ENCODE results near the gene NUDT1.

DNA sequence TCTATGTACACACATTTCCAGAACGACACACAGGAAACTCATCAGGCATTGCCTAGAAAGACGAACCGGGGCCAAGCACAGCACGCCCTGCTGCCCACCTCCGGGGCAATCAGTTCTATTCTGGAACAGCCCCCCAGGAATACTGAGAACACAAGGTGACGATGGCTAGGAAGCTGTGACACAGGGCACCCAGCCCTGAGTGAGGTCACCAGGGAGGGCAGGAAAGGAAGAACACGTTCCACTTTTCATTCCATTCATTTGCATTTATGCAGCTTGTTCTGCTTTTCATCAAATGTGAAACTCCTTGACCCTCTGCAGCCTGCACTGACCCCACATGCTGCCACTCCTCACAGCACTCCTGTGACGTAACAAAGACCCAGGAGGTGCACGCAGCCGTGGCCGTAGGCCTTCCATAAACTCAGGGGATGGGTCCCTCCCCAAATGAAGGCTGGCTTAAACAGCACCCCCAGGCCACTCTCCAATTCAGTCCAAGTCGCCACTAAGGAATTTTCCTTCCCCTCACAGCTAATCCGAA is 38.2 kb upstream of the NUDT1 start:
- TF ChIP-seq, protein P1, sequence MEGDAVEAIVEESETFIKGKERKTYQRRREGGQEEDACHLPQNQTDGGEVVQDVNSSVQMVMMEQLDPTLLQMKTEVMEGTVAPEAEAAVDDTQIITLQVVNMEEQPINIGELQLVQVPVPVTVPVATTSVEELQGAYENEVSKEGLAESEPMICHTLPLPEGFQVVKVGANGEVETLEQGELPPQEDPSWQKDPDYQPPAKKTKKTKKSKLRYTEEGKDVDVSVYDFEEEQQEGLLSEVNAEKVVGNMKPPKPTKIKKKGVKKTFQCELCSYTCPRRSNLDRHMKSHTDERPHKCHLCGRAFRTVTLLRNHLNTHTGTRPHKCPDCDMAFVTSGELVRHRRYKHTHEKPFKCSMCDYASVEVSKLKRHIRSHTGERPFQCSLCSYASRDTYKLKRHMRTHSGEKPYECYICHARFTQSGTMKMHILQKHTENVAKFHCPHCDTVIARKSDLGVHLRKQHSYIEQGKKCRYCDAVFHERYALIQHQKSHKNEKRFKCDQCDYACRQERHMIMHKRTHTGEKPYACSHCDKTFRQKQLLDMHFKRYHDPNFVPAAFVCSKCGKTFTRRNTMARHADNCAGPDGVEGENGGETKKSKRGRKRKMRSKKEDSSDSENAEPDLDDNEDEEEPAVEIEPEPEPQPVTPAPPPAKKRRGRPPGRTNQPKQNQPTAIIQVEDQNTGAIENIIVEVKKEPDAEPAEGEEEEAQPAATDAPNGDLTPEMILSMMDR (IDR thresholded peaks at IDR 0.05; ENCODE audit: insufficient read depth, low read depth, low read length), result no peak
- TF ChIP-seq EZH2 (IDR thresholded peaks at IDR 0.05; ENCODE audit: insufficient read depth, low read length), result no peak

Measured in astrocyte (in vitro differentiated cells and primary cell).